Measurements from ENCODE around the gene NYNRIN. TPM values are rescaled to one million over a fixed set of nuclear protein-coding genes. Genes with fewer than 3 reads are reported as not detected.

Gene NYNRIN
- total RNA-seq, 1 experiment from 2014 or later = 0.31 TPM

GRCh38 chr14:24463017-24463883 lies 64.4 kb downstream of the NYNRIN start:
- Histone ChIP-seq H3K9me3 (ENCODE audit: control insufficient read depth, insufficient read depth, low read depth, low read length) (no peaks in the 10 kb centered on the region), H3K27me3 (ENCODE audit: control insufficient read depth, insufficient read depth, low read length) (no peaks in the 10 kb centered on the region), H3K4me3 (ENCODE audit: low read depth in 2 of 2, low read length in 2 of 2) (no peak overlapping the region), H3K27ac (ENCODE audit: low read length) (no peak overlapping the region), H3K36me3 (ENCODE audit: control insufficient read depth, insufficient read depth, low read length) (no peaks in the 10 kb centered on the region), H3K4me1 (ENCODE audit: control insufficient read depth, insufficient read depth, low read length) (no peaks in the 10 kb centered on the region)
- TF ChIP-seq POLR2AphosphoS5 (IDR thresholded peaks at IDR 0.05; ENCODE audit: low read depth, low read length) (no peak), CTCF (IDR thresholded peaks at IDR 0.05) (no peak), REST (IDR thresholded peaks at IDR 0.05; ENCODE audit: insufficient read depth in 1 of 2, low read depth in 2 of 2, low read length in 1 of 2) (no peak), TCF7L2 (IDR thresholded peaks at IDR 0.05; ENCODE audit: low read depth, low read length) (no peak), SIN3A (IDR thresholded peaks at IDR 0.05; ENCODE audit: borderline replicate concordance, insufficient read depth, low read depth, low read length) (no peak)
- ATAC-seq (no peak), DNase-seq (ENCODE audit: low read depth, low spot score) (no peak)
- no TSS peak for BruUV-seq (replicated peaks)
- POLR2A ChIA-PET = no interaction called here
- CTCF ChIA-PET = no interaction called here
- in situ Hi-C loops (cut with HindIII; ENCODE audit: low pct_unique_long_range_greater_than_20kb, low sequenced_read_pairs) (no loop called here), intact Hi-C loops (cut with micrococcal nuclease; ENCODE audit: unreplicated experiment) (no loop called here)

- no peak for ATAC-seq
- in situ Hi-C loops (cut with HindIII; ENCODE audit: low pct_unique_long_range_greater_than_20kb, low sequenced_read_pairs) (no loop called here), intact Hi-C loops (cut with micrococcal nuclease; ENCODE audit: unreplicated experiment) (no loop called here)
- Histone ChIP-seq H3K27me3 (ENCODE audit: control insufficient read depth, insufficient read depth, low read length) (no peaks in the 10 kb centered on the region), H3K36me3 (ENCODE audit: control insufficient read depth, insufficient read depth, low read length) (no peaks in the 10 kb centered on the region), H3K4me3 (ENCODE audit: low read depth in 2 of 2, low read length in 2 of 2) (no peak overlapping the region), H3K4me1 (ENCODE audit: control insufficient read depth, insufficient read depth, low read length) (no peaks in the 10 kb centered on the region), H3K27ac (ENCODE audit: low read length) (no peak overlapping the region), H3K9me3 (ENCODE audit: control insufficient read depth, insufficient read depth, low read depth, low read length) (no peaks in the 10 kb centered on the region)
- no peak for TF ChIP-seq POLR2AphosphoS5 (IDR thresholded peaks at IDR 0.05; ENCODE audit: low read depth, low read length)
- TF ChIP-seq REST (IDR thresholded peaks at IDR 0.05; ENCODE audit: insufficient read depth in 1 of 2, low read depth in 2 of 2, low read length in 1 of 2) = no peak
- no peak for TF ChIP-seq TCF7L2 (IDR thresholded peaks at IDR 0.05; ENCODE audit: low read depth, low read length)
- TF ChIP-seq SIN3A (IDR thresholded peaks at IDR 0.05; ENCODE audit: borderline replicate concordance, insufficient read depth, low read depth, low read length) = no peak
- CTCF ChIA-PET = no interaction called here
- POLR2A ChIA-PET = no interaction called here
- DNase-seq (ENCODE audit: low read depth, low spot score) = no peak
- BruUV-seq (replicated peaks) = no TSS peak
These were observed 65.3 kb downstream of the NYNRIN start for GRCh38 chr14:24463884-24464785.
